NCI-H526 (cell line): ENCODE data around the gene EIF4A3.

ENCODE experiments used
- DNase-seq, 2 experiments: peaks; one replicate each; lab custom pipeline; 2025; lab: John Stamatoyannopoulos, UW

Gene EIF4A3

DNA sequence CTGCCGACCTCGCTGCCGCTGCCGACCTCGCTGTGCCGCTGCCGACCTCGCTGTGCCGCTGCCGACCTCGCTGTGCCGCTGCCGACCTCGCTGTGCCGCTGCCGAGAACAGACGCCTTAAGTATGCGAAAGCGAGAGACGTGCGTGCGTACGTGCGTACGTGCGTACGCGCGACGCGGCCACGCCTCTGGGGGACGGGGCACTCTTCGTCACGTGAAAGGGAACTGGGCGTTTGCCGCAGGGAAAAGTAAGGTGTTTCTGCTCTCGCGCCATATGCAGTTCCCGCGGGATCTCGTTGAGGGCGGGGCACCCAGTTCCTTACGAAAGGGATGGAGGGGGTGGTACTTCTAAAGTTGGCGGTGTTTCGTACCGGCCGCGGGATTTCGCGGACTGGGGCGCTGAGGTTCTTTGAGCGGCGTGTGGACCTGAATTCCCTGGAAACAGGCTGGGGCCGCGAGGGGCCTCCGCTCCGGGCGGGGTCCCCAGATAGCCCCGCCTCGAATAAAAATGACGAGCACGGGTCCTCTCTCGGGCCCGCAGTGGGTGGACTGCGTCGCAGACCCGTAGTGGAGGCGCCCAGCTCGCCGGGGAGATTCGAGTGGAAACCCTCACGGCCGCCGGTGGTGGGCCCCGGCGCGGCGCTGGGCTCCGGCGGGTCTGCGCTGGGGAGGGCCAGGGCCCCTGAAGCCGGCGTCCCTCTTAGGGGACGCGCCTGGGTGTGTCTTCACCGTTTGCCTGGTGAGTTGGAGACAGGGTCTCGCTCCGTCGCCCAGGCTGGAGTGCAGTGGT is at the start of gene EIF4A3:
Gene EIF4A3 (minus strand): TSS at position 94 of the 788 bp plus-strand sequence. CDS start 167 bp downstream, outside the sequence.
- DNase-seq = peak; percentile 97 to 99

DNA sequence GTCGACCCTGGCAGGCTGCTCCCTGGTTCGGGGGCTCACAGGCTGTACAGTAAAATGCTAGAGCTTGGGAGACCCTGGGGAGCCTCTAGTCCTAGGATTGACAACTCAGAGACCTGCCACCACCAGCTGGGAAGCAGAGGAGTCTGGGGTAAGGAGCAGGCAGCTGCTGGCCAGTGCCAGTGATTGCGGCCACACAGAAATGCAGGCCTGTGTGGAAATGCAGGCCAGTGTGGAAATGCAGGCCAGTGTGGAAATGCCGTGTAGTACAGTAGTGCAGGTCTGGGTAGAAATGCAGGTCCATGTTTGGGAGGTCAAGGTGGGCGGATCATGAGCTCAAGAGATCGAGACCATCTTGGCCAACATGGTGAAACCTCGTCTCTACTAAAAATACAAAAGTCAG is 49.7 kb upstream of the EIF4A3 start:
- no peak for DNase-seq

- DNase-seq = peak in 1 of 2 experiments; percentile 19
Measured at GRCh38 chr17:80195671-80196529, 49.0 kb upstream of the EIF4A3 start.

- DNase-seq = no peak
Measured at GRCh38 chr17:80195141-80195540, 48.2 kb upstream of the EIF4A3 start.

GRCh38 chr17:80191865-80192661 is 45.1 kb upstream of the EIF4A3 start:
- no peak for DNase-seq

DNA sequence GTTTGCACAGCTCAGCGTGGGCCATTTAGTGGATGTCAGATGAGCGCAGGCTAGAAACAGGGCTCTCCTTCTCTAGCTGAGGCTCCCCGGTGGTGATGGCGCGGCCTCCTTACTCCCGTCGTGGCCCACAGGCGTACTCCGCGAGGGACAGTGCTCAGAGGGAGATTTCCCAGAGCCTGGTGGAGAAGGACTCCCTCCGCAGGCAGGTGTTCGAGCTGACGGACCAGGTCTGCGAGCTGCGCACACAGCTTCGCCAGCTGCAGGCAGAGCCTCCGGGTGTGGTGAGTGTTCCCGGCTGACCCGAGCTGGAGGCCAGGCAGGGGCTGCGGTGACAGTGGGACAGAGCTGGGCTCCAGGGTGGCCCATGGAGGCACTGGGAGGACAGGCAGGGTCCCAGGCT is 44.3 kb upstream of the EIF4A3 start:
- peak in 1 of 2 experiments; percentile 31 for DNase-seq

- DNase-seq = no peak
Measured at GRCh38 chr17:80190716-80191115, 43.8 kb upstream of the EIF4A3 start.

DNA sequence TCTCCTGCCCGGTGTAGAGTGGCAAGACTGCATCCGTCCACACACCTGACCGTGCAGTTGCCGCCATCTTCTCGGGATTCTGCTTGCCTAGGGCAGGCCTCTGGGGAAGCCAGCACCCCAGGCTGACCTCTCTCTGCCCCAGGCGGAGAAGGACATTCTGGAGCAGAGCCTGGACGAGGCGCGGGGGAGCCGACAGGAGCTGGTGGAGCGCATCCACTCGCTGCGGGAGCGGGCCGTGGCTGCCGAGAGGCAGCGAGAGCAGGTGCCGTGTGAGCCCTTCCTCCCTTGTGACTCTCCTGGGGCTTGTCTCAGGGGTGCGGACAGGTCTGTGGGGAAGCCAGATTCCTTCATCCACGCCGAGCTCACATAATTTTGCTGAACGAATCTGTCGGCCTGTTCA is 42.7 kb upstream of the EIF4A3 start:
- DNase-seq = no peak

DNA sequence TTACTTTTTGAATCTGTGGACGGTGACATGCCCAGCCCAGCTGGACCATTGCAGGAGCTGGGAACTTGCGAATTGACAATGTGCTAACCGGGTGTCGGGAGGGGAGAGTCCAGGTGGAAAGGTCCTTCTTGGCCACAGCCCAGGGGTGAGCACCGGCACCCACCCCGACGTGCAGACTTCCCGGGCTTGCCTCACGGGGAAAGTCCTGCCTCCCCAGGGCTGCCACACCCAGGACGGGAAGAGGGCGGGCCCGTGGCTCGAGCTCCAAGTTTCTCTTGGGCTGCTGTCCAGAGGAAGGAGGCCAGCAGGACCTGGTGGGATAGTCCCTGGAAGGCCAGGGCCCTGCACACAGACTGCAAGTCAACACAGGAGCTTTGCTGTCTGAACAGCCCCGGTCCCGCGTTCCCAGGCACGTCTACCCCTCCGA is 40.6 kb upstream of the EIF4A3 start:
- DNase-seq = no peak

DNA sequence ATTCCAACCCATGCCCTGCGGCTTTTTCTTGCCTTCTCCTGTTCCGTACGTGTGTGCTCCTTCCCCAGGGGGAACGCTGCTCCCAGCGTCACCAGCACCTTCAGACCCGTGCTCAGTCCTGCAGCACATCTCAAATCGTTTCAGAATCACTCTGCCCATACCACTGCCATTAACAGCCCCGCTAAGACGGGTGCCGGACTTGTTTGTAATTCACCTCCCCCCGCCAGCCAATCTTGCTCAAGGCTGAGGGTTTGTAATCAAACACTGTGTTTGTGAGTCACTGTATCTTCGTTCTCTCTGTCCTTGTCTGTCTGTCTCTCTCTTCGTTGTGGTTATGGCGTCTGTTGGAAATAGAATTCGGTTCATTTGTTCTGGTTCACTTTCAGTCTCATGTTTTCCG is 40.2 kb upstream of the EIF4A3 start:
- no peak for DNase-seq

DNA sequence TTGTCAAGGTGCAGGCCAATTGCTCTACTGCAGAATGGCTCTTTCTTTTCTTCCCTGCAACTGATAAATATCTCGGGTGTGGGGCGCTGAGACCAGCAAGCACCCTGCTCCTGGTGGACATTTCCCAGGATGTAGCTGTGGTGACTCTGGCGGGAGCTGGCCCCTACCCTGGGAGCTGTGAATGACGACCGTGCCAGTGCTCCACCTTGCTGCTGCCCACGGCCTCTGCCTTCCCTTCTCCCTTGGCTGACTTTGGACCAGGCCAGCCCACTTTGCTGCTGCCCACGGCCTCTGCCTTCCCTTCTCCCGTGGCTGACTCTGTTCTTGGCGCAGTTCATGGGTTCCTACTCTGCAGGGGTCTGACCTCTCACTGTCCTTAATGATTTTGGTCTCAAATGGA is 39.0 kb upstream of the EIF4A3 start:
- no peak for DNase-seq

DNA sequence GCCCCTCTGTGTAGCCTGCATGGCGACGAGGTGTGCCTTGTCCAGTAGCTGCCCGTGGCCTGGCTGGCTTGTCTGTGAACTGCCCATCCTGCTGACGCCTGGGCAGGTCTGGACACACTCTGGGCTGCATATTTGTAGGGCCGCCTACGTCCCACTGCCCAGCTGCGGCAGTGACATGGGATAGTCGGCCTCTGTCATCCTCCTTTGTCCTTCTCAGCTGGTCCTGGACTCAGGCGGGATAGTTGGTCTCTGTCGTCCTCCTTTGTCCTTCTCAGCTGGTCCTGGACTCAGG is 37.4 kb upstream of the EIF4A3 start:
- DNase-seq = no peak

GRCh38 chr17:80183581-80184422 is 36.9 kb upstream of the EIF4A3 start:
- no peak for DNase-seq

DNA sequence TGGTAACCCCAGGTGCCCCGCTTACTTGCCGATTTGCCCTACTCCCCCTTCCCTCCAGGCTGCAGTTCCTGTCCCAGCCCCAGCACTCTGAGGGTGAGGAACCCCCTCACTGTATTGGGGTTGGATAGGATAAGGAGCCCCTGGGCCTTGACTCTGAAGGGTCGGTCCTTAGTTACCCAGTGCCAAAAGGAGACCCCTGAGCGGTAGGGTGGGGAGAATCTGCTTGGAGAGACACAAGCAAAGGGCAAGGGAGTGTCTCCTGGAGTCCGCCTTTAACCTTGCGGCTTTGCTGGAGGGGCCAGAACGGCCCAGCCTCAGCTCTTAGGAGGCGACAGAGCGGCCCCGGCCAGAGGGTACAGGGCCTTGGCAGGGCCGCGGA is 35.9 kb upstream of the EIF4A3 start:
- DNase-seq = no peak

GRCh38 chr17:80182118-80182844 is 35.4 kb upstream of the EIF4A3 start:
- no peak for DNase-seq

DNA sequence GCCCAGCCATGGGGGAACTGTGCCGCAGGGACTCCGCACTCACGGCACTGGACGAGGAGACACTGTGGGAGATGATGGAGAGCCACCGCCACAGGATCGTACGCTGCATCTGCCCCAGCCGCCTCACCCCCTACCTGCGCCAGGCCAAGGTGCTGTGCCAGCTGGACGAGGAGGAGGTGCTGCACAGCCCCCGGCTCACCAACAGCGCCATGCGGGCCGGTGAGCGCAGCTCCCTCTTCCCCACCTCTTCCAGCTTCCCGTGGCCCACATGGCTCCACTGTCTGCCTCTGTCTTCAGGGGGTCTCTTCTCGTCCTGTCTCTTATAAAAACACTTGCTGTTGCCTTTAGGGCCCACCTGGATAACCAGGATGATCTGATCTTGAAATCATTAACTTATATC is 34.5 kb upstream of the EIF4A3 start:
- no peak for DNase-seq

GRCh38 chr17:80180192-80180591 is 33.3 kb upstream of the EIF4A3 start:
- no peak for DNase-seq

- DNase-seq = no peak
Measured at GRCh38 chr17:80177986-80178595, 31.2 kb upstream of the EIF4A3 start.

DNA sequence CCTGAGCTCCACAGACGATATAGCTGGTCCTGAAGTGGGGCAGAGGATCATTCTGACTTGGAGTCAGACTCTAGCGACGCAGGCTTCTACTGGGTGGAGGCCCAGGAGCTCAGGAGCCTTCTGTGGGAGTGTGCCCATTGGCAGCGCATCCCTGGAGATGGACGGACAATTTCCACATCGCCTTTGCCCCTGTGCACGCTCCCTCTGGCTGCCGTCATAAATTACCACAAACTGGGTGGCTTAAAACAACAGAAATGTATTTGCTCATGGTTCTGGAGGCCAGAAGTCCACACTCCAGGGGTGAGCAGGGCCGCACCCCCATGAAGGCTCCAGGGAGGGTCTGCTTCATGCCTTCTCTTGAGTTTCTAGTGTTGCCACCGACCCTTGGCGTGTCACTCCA is 29.8 kb upstream of the EIF4A3 start:
- DNase-seq = no peak

DNA sequence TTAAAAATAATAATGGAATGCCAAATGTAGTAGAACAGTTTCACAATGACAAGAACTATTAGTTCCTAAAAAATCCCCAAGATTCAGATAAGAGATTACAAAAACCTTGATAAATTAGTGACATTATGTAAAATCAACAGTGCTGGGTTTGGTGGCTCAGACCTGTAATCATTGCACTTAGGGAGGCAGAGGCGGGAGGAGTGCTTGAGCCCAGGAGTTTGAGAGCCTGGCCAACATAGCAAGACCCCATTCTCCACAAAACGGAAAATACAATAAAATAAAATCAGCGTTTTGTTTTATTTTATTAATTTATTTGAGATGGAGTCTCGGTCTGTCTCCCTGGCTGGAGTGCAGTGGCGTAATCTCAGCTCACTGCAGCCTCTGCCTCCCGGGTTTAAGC is 27.0 kb upstream of the EIF4A3 start:
- DNase-seq = no peak

GRCh38 chr17:80173126-80173525 is 26.2 kb upstream of the EIF4A3 start:
- no peak for DNase-seq
